ENCODE data around the gene ZNF74. TPM values are rescaled to one million over a fixed set of nuclear protein-coding genes. Genes with fewer than 3 reads are reported as not detected.
"Not testable (repeated sequence)": the region's sequence is repeated elsewhere in the genome, so short reads cannot be mapped to it uniquely, and the experiment has no call there.

Gene ZNF74
- total RNA-seq, 1 experiment from 2014 or later: 67.5 TPM

- DNase-seq: no peak
- Histone ChIP-seq H3K27me3 (ENCODE audit: control insufficient read depth, insufficient read depth, low read length) (peaks cover 1% of the 10 kb centered on the region; the same call in 1 of the 2 replicates), H3K36me3 (replicated peaks; ENCODE audit: control insufficient read depth, insufficient read depth, low read length) (no peaks in the 10 kb centered on the region), H3K4me3 (ENCODE audit: insufficient read depth, low read depth, low read length) (no peak overlapping the region)
These were observed 19.5 kb downstream of the ZNF74 start for GRCh38 chr22:20413217-20414058.

- no peaks in the 10 kb centered on the region for H3K36me3 ChIP-seq (replicated peaks; ENCODE audit: control insufficient read depth, insufficient read depth, low read length)
- no peak overlapping the region for H3K4me3 ChIP-seq (ENCODE audit: insufficient read depth, low read depth, low read length)
- H3K27me3 ChIP-seq (ENCODE audit: control insufficient read depth, insufficient read depth, low read length): peaks cover 3% of the 10 kb centered on the region; the same call in 1 of the 2 replicates
- no peak for DNase-seq
These were observed 20.1 kb downstream of the ZNF74 start for GRCh38 chr22:20414059-20414440.

- H3K4me3 ChIP-seq (ENCODE audit: insufficient read depth, low read depth, low read length): no peak overlapping the region
- no peaks in the 10 kb centered on the region for H3K36me3 ChIP-seq (replicated peaks; ENCODE audit: control insufficient read depth, insufficient read depth, low read length)
- peaks cover 3% of the 10 kb centered on the region; the same call in 1 of the 2 replicates for H3K27me3 ChIP-seq (ENCODE audit: control insufficient read depth, insufficient read depth, low read length)
- no peak for DNase-seq
These were observed 20.5 kb downstream of the ZNF74 start for GRCh38 chr22:20414450-20414849.

GRCh38 chr22:20415241-20415640 lies 21.3 kb downstream of the ZNF74 start:
- not testable (repeated sequence) for H3K36me3 ChIP-seq (replicated peaks; ENCODE audit: control insufficient read depth, insufficient read depth, low read length)

GRCh38 chr22:20415699-20416098 lies 21.7 kb downstream of the ZNF74 start:
- H3K4me3 ChIP-seq (ENCODE audit: insufficient read depth, low read depth, low read length); DNase-seq; H3K27me3 ChIP-seq (ENCODE audit: control insufficient read depth, insufficient read depth, low read length); H3K36me3 ChIP-seq (replicated peaks; ENCODE audit: control insufficient read depth, insufficient read depth, low read length): not testable (repeated sequence)

More at GRCh38 chr22:20415241-20415640, 21.3 kb downstream of the ZNF74 start:
- not testable (repeated sequence) for DNase-seq; H3K27me3 ChIP-seq (ENCODE audit: control insufficient read depth, insufficient read depth, low read length); H3K4me3 ChIP-seq (ENCODE audit: insufficient read depth, low read depth, low read length)

GRCh38 chr22:20418211-20418788 lies 24.3 kb downstream of the ZNF74 start:
- Histone ChIP-seq H3K27me3 (ENCODE audit: control insufficient read depth, insufficient read depth, low read length) (peaks cover 3% of the 10 kb centered on the region; the same call in 1 of the 2 replicates), H3K36me3 (replicated peaks; ENCODE audit: control insufficient read depth, insufficient read depth, low read length) (no peaks in the 10 kb centered on the region), H3K4me3 (ENCODE audit: insufficient read depth, low read depth, low read length) (peak overlapping the region; percentile 38)
- DNase-seq: peak; percentile 92

GRCh38 chr22:20419664-20419951 lies 25.7 kb downstream of the ZNF74 start:
- H3K36me3 ChIP-seq (replicated peaks; ENCODE audit: control insufficient read depth, insufficient read depth, low read length): no peaks in the 10 kb centered on the region
- H3K4me3 ChIP-seq (ENCODE audit: insufficient read depth, low read depth, low read length): no peak overlapping the region
- DNase-seq: no peak
- peaks cover 3% of the 10 kb centered on the region; the same call in 1 of the 2 replicates for H3K27me3 ChIP-seq (ENCODE audit: control insufficient read depth, insufficient read depth, low read length)

- Histone ChIP-seq H3K27me3 (ENCODE audit: control insufficient read depth, insufficient read depth, low read length) (peaks cover 3% of the 10 kb centered on the region; the same call in 1 of the 2 replicates), H3K36me3 (replicated peaks; ENCODE audit: control insufficient read depth, insufficient read depth, low read length) (no peaks in the 10 kb centered on the region), H3K4me3 (ENCODE audit: insufficient read depth, low read depth, low read length) (no peak overlapping the region)
- DNase-seq: no peak
These were observed 26.3 kb downstream of the ZNF74 start for GRCh38 chr22:20420157-20420842.

GRCh38 chr22:20421507-20421874 lies 27.5 kb downstream of the ZNF74 start:
- H3K36me3 ChIP-seq (replicated peaks; ENCODE audit: control insufficient read depth, insufficient read depth, low read length): no peaks in the 10 kb centered on the region
- no peak for DNase-seq
- H3K27me3 ChIP-seq (ENCODE audit: control insufficient read depth, insufficient read depth, low read length): peaks cover 3% of the 10 kb centered on the region; the same call in 1 of the 2 replicates
- no peak overlapping the region for H3K4me3 ChIP-seq (ENCODE audit: insufficient read depth, low read depth, low read length)

- no peak overlapping the region for H3K4me3 ChIP-seq (ENCODE audit: insufficient read depth, low read depth, low read length)
- H3K36me3 ChIP-seq (replicated peaks; ENCODE audit: control insufficient read depth, insufficient read depth, low read length): peaks cover 3% of the 10 kb centered on the region; the same call in 1 of the 2 replicates
- DNase-seq: no peak
- H3K27me3 ChIP-seq (ENCODE audit: control insufficient read depth, insufficient read depth, low read length): peaks cover 3% of the 10 kb centered on the region; the same call in 1 of the 2 replicates
These were observed 28.5 kb downstream of the ZNF74 start for GRCh38 chr22:20422271-20423007.

- peaks cover 6% of the 10 kb centered on the region for H3K36me3 ChIP-seq (replicated peaks; ENCODE audit: control insufficient read depth, insufficient read depth, low read length)
These were observed 29.3 kb downstream of the ZNF74 start for GRCh38 chr22:20423008-20423905.

GRCh38 chr22:20423906-20424551 lies 30.1 kb downstream of the ZNF74 start:
- no peak overlapping the region for H3K4me3 ChIP-seq (ENCODE audit: insufficient read depth, low read depth, low read length)
- peak; percentile 82 for DNase-seq
- no peaks in the 10 kb centered on the region; the same call in 1 of the 2 replicates for H3K27me3 ChIP-seq (ENCODE audit: control insufficient read depth, insufficient read depth, low read length)
- peaks cover 6% of the 10 kb centered on the region for H3K36me3 ChIP-seq (replicated peaks; ENCODE audit: control insufficient read depth, insufficient read depth, low read length)

More at GRCh38 chr22:20423008-20423905, 29.3 kb downstream of the ZNF74 start:
- DNase-seq: no peak
- Histone ChIP-seq H3K4me3 (ENCODE audit: insufficient read depth, low read depth, low read length) (no peak overlapping the region), H3K27me3 (ENCODE audit: control insufficient read depth, insufficient read depth, low read length) (peaks cover 3% of the 10 kb centered on the region; the same call in 1 of the 2 replicates)

GRCh38 chr22:20424568-20424931 lies 30.6 kb downstream of the ZNF74 start:
- peaks cover 6% of the 10 kb centered on the region for H3K36me3 ChIP-seq (replicated peaks; ENCODE audit: control insufficient read depth, insufficient read depth, low read length)
- DNase-seq: no peak
- H3K27me3 ChIP-seq (ENCODE audit: control insufficient read depth, insufficient read depth, low read length): peaks cover 2% of the 10 kb centered on the region
- H3K4me3 ChIP-seq (ENCODE audit: insufficient read depth, low read depth, low read length): no peak overlapping the region

All from H7 (cell line).